Esophagus muscularis mucosa (tissue), 4 donors: Measurements from ENCODE around the gene RECK. TPM values are rescaled to one million over a fixed set of nuclear protein-coding genes. Genes with fewer than 3 reads are reported as not detected.
"Not testable (repeated sequence)": the region's sequence is repeated elsewhere in the genome, so short reads cannot be mapped to it uniquely, and the experiment has no call there.

Experiments
- DNase-seq: peaks from one replicate; pipeline ENCODE4 v3.0.0-alpha.2; 2017; ENCODE audit errors: extremely low spot score
- H3K27ac ChIP-seq, 4 donors: fragments of 200-600 bp; sonication (generic); replicated peaks in 1 of 4; 1 replicate in 3 of 4; 2 replicates in 1 of 4; pipeline ENCODE4 v1.5.1; 2016 to 2019; ENCODE audit warnings: mild to moderate bottlenecking in 1 of 4
- H3K27me3 ChIP-seq, 4 donors: fragments of 200-600 bp; sonication (generic); one replicate each; pipeline versions ENCODE4 v1.5.1 to v1.6.0; 2016 to 2019
- H3K36me3 ChIP-seq, 4 donors: fragments of 200-600 bp; sonication (generic); one replicate each; pipeline ENCODE4 v1.5.1; 2016 to 2019
- H3K4me1 ChIP-seq, 4 donors: fragments of 200-600 bp; sonication (generic); one replicate each; pipeline ENCODE4 v1.5.1; 2016 to 2019
- H3K4me3 ChIP-seq, 4 donors: fragments of 200-600 bp; sonication (generic); 1 replicate in 2 of 4; 2 replicates in 2 of 4; pipeline ENCODE4 v1.5.1; 2016 to 2019; ENCODE audit warnings: mild to moderate bottlenecking in 4 of 4, moderate library complexity in 1 of 4
- H3K9me3 ChIP-seq, 4 donors: fragments of 200-600 bp; sonication (generic); 1 replicate in 3 of 4; 2 replicates in 1 of 4; pipeline ENCODE4 v1.5.1; 2016 to 2019
- CTCF ChIP-seq, 3 experiments: fragments of 200-600 bp in 2 of 3; fragments of 450-650 bp in 1 of 3; sonication (generic) in 2 of 3; IDR thresholded peaks; one replicate each; pipeline ENCODE4 v1.5.1; 2017 to 2019; ENCODE audit warnings: antibody characterized with exemption in 3 of 3, mild to moderate bottlenecking in 2 of 3, moderate library complexity in 1 of 3
- EP300 ChIP-seq: sonication (generic); formaldehyde crosslinking; IDR thresholded peaks from one replicate; pipeline ENCODE4 v1.6.1; 2017; ENCODE audit warnings: antibody characterized with exemption
- POLR2A ChIP-seq: fragments of 450-650 bp; IDR thresholded peaks from one replicate; pipeline ENCODE4 v1.6.1; 2017; ENCODE audit warnings: antibody characterized with exemption, moderate library complexity, mild to moderate bottlenecking, low read depth
- POLR2AphosphoS5 ChIP-seq, 2 donors: sonication (generic); formaldehyde crosslinking; IDR thresholded peaks; one replicate each; pipeline ENCODE4 v1.6.1; 2017; ENCODE audit warnings: antibody characterized with exemption in 2 of 2
- WGBS: methylation state at CpG from one replicate; pipeline ENCODE4 v1.1.5; 2018; 5-methylcytosine and 5-hydroxymethylcytosine counted together
- intact Hi-C: fragments of 100-400 bp; cut with DNase I; formaldehyde crosslinking; loops from one replicate; pipeline ENCODE4 v1.15.1; 2023
- total RNA-seq, 4 donors: library from RNA; depleted of rRNA; stranded (reverse); fragments of >200 nt; gene quantifications; one replicate each; pipeline versions ENCODE4 v1.1.0 to v1.2.1, GENCODE V29; 2016

Gene RECK
- 10 to 100 TPM; 16.6 to 24.2 (median 19.0) TPM for total RNA-seq

GRCh38 chr9:36036780-36037548 lies at the start of gene RECK:
Gene RECK (plus strand): TSS chr9:36036913. CDS start chr9:36036999, 86 bp downstream.
- DNase-seq: peak; percentile 96
- H3K27ac ChIP-seq: peak within 1 kb of the TSS; percentile 84 to 90 (median 88)
- no peaks in the 10 kb centered on the region for H3K27me3 ChIP-seq
- intact Hi-C loops: no loop called here
- H3K9me3 ChIP-seq: no peaks in the 10 kb centered on the region
- H3K4me1 ChIP-seq: peaks cover 22 to 50% (median 47%) of the 10 kb centered on the region in 4 donors
- peak within 1 kb of the TSS; percentile 88 to 93 (median 91) for H3K4me3 ChIP-seq
- H3K36me3 ChIP-seq: no peaks in the 10 kb centered on the region
- WGBS: 0% methylated on average over 3 of the region's 77 CpGs
- no peak for TF ChIP-seq EP300
- no peak for TF ChIP-seq CTCF (IDR thresholded peaks at IDR 0.05)
- TF ChIP-seq POLR2A: peak; percentile 63
- TF ChIP-seq POLR2AphosphoS5 (IDR thresholded peaks at IDR 0.05): peak; percentile 30 to 77

GRCh38 chr9:35990155-35990554 lies 46.6 kb upstream of the RECK start:
- DNase-seq: peak; percentile 24
- Histone ChIP-seq H3K27ac (no peak overlapping the region), H3K9me3 (no peaks in the 10 kb centered on the region), H3K4me1 (no peaks in the 10 kb centered on the region), H3K36me3 (no peaks in the 10 kb centered on the region), H3K27me3 (peaks cover 0 to 6% (median 0%) of the 10 kb centered on the region in 4 donors), H3K4me3 (no peak overlapping the region)
- intact Hi-C loops: no loop called here
- no peak for TF ChIP-seq CTCF (IDR thresholded peaks at IDR 0.05)
- 78% methylated on average over 3 of the region's 3 CpGs for WGBS

- H3K4me1 ChIP-seq, H3K27ac ChIP-seq, intact Hi-C loops, H3K36me3 ChIP-seq, H3K27me3 ChIP-seq, H3K4me3 ChIP-seq, H3K9me3 ChIP-seq, DNase-seq: not testable (repeated sequence)
- WGBS: 82% methylated on average over 3 of the region's 3 CpGs
Observed at GRCh38 chr9:35993136-35993535, 43.6 kb upstream of the RECK start.

GRCh38 chr9:35993976-35994720 lies 42.6 kb upstream of the RECK start:
- H3K4me3 ChIP-seq: no peak overlapping the region
- peaks cover 0 to 6% (median 0%) of the 10 kb centered on the region in 4 donors for H3K27me3 ChIP-seq
- 57% methylated on average over 5 of the region's 5 CpGs for whole genome bisulfite sequencing
- peaks cover 0 to 5% (median 2%) of the 10 kb centered on the region in 4 donors for H3K9me3 ChIP-seq
- no peaks in the 10 kb centered on the region for H3K36me3 ChIP-seq
- no peaks in the 10 kb centered on the region for H3K4me1 ChIP-seq
- no peak overlapping the region for H3K27ac ChIP-seq
- DNase-seq: peak; percentile 70
- TF ChIP-seq EP300: no peak
- intact Hi-C loops: no loop called here

- peak; percentile 19 for DNase-seq
- WGBS: 77% methylated on average over 2 of the region's 2 CpGs
- Histone ChIP-seq H3K9me3 (peaks cover 0 to 5% (median 2%) of the 10 kb centered on the region in 4 donors), H3K4me3 (no peak overlapping the region), H3K36me3 (no peaks in the 10 kb centered on the region), H3K4me1 (no peaks in the 10 kb centered on the region), H3K27ac (no peak overlapping the region), H3K27me3 (peaks cover 0 to 6% (median 0%) of the 10 kb centered on the region in 4 donors)
- intact Hi-C loops: no loop called here
- TF ChIP-seq POLR2AphosphoS5 (IDR thresholded peaks at IDR 0.05): no peak
- TF ChIP-seq EP300: no peak
- TF ChIP-seq CTCF (IDR thresholded peaks at IDR 0.05): no peak
- no peak for TF ChIP-seq POLR2A
Observed at GRCh38 chr9:35994959-35995358, 41.8 kb upstream of the RECK start.
